CD1c-positive myeloid dendritic cell (primary cell): ENCODE data around the gene CCDC102A.

ENCODE experiments used
- DNase-seq: peaks from one replicate; pipeline ENCODE4 v3.0.0-alpha.2; 2016; ENCODE audit errors: extremely low spot score

The CCDC102A gene

DNA sequence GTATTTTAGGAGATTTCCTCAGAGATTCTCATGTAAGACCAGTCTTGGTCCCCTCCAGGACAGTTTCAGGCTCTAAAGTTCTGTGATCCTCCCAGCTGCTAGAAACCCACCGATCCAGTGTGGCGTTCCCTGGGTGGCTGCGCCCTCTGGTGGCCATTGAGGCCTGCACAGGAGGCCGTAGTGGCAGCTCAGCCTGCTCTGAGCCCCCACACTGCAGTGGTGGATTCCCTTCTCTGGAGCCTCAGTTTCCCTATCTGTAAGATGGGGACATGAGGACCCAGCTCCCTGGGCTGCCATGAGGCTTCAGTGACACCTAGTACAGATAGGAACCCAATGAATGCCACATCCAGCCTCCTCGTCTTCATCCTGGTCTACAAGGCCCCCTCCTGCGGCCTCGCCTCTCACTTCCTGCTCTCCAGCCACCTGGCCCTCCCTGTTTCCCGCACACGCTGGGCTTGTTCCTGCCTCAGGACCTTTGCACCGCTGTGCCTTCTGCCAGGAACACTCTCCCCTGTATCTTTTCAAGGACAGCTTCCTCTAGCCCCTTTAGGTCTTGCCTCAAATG is 16.5 kb downstream of the CCDC102A start:
- DNase-seq: peak; percentile 80

DNA sequence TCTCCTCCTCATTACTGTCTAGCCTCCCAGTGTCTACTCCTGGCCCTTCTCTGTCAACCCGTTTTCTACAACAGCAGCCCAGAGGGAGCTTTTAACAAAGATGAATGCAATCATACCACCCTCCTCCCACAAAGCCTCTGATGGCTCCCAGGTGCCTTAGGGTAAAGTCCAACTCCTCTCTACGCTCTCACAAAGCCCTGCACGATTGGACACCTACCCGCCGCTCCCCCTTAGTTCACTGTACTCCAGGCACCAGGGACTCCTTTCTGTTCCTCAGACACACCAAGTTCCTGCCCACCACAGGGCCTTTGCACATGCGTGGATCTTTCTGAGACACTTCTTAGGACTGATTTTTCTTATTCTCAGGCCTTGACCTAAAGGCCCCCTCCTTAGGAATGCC is 17.4 kb downstream of the CCDC102A start:
- no peak for DNase-seq

DNA sequence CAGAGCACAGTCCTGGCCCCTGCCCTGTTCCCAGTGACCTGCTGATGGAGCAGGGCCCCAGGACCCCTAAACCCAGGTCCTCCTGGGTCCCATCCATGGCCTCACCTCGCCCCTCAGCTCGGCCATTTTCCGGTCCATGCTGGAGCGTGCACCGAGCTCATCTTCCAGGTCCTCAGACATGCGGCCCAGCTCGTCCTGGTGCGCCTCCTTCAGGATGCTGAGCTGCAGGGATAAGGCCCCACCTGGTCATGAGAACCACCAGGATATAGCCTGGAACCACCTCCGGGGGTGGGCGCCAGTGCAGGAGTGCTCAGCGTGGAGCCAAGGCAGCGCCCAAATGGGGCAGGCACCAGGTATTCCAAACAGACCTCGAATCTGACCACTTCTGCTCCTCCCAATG is 17.9 kb downstream of the CCDC102A start:
- no peak for DNase-seq

DNA sequence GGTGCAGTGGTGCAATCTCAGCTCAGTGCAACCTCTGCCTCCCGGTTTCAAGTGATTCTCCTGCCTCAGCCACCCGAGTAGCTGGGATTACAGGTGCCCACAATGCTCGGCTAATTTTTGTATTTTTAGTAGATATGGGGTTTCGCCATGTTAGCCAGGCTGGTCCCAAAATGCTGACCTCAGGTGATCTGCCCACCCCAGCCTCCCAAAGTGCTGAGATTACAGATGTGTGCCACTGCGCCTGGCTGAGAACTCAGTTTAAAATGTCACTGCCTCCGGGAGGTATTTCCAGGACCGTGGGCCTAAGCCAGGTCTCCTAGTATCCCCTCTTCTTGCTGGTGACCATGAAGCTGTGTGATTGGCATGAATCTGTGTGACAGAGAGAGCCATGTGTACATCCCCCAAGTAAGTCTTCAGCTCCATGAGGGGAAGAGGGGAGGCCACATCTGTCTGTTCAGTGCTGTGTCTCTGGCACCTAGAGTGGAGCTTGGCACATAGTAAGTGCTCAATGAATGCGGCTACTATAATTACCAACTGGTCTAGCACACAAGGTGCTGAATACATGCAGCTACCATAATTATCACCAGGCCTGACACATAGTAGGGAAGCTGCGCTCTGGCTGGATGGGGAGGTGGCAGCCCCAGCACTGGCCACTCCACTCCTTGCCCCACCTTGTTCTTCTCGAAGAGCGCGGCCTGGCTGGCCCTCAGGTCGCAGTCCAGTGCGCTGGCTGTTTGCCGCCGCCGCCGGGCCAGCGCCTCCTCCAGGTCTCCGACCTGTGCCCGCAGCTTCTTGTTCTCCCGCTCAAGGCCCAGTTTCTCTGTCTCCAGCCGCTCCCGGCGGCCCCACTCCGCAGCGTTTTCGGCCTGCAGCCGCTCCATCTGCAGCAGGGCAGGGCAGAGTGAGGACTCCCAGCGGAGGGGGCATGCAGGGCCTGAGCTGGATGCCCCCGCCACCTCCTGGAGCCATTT is 18.7 kb downstream of the CCDC102A start:
- DNase-seq: no peak

DNA sequence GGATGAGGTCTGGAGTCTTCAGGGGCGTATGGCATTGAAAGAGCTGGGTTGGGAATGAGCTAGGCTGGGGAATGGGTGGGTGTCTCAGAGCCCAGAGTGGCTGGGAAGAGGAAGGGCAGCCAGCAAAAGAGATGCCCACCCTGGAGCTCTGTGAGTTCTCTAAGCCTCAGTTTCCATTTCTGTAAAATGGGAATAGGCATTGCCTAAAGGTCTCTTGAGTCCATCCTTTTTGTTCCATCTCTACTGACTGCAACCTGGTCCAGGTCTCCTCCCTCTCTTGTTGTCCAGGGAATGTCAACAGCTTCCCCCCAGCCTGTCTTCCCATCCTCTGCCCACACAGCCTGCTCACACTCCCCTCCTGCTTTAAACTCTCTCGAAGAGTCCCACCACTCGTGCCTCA is 19.6 kb downstream of the CCDC102A start:
- no peak for DNase-seq

DNA sequence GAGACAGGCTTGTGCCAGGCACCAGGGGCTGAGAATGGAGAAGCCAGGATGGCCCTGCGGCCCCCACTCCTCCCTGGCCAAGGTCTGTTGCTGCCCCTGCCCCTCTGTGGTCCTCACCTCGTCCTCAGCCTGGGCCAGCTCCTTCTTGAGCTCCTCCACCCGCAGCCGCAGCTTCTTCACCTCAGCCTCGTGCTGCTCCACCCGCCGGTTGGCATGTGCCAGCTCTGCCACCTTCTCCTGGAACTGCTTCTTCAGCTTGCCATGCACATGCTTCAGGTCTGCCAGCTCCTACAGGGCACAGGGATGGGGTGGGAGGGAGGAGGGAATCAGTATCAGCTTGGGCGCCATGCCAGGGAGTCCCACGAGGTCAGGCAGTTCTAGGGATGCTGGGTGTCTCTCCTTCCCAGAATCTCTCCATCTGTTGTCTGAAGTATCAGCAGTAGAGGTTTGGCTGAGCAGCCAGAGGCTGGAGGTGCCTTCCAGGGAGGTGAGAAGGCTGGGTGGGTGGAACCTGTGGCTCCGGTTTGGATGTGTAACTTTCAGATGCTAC is 20.1 kb downstream of the CCDC102A start:
- DNase-seq: no peak

DNA sequence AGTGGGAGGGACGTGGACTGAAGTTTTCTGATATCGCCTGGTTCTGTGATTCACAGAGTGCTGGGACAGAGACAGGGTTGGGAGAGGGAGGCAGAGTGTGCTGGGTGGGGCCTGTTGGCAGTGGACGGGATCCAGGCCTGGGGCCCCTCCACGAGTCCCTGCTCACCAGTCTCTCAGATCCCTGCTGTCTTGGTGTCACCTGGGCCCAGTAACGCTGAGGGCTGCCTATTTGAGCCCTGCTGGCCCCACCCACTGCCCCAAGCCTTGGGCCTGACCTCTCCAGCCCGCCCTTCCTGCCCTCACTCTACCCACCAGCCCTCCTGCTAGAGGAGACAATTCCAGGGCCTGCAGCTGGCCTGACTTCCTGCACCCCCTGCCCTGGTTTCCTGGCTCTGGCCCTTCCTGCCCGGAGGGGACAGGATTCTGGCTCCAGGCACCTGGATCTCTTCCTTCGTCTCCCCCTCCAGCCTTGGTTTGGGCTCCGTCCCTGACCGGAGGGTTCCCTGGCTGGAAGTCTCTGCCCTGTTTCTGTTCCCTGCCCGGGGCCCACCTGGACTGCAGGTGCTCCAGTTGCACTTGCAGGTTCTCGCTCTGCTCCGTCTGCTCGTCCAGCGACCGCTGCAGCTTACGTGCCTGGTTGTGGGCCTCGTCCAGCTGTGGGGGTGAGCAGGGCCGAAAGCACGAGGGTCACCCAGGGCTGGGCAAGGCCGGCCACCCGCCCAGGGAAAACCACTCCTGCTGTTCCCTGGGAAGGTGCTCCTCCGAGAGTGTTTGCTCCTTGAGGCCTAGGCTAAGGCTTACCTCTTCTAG is 21.4 kb downstream of the CCDC102A start:
- no peak for DNase-seq

DNA sequence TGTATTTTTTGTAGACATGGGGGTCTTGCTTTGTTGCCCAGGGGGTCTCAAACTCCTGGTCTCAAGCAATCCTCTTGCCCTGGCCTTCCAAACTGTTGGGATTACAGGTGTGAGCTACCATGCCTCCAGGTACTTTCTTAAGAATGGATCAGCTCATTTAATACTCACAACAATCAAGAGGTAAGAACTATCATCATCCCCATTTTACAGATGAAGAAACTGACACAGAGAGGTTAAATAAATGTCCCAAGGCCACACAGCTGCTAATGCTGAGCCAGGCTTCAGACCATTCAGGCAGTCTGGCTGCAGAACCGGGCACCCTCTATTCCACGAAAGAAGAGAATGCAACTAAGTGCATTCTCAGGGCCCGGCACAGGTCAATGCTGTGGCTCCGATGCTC is 22.0 kb downstream of the CCDC102A start:
- no peak for DNase-seq

DNA sequence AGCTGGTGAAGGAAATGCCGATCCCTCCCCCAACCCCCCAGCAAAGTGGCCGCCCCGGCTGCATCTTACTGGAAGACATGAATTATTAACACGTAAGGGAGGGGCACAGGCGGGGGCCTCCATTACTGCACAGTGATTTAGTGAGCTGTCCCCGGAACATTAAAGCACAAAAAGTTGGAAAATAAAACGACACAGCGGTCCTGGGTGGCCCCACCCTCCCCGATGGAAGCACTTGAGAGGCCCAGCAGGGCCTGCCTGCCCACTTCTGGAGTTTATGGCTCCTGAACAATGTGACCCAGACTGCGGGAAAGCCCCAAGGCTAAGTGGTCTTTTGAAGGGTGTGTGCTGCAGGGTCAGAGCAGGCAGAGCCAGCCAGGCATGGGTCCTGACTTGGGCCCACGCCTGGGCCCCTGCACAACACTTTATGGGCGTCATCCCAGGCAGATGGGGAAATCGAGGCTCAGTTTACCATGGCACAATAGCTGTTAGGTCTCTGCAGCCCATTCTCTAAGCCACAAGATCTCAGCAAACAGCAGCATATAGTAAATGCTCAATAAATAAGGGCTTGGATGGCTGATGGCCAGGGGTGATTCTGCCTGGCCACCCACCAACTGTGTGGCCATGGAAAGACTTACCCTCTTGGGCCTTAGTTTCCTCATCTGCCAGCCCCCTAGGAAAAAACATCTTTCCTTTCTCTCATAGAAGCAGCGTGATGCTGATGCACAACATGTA is 22.8 kb downstream of the CCDC102A start:
- DNase-seq: no peak

DNA sequence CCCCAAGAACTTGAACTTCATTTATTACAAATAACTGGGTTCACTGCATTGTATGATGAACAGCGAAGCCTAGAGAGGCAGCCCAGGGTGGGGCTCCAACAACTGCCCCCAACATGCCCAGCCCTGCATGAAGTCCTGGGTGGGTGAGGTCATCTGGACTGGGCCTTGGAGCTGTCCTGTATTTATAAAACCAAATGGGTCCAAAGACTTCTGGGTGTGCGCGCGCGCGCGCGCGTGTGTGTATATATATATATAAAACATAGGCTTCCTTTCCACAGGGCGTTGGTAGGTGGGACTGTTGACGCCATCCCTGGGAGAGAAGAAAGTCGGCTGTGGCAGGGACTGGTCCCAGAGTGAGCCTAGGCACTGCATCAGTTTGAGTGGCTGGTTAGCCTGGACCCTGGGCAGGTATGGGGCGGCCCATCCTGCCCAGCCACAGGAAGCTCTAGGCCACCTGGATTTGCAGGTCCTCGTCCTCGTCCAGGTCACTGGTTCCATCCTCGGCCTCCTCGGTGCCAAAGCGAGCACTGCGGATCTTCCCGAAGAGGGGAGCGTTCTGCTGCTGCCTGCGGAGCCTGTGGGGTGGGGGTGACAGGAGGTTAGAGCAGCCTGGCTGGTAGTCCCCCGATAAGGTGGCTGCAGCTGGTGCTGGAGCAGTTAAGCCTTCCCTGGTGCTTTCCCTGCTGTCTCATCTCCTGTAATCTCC is 23.9 kb downstream of the CCDC102A start:
- DNase-seq: no peak

DNA sequence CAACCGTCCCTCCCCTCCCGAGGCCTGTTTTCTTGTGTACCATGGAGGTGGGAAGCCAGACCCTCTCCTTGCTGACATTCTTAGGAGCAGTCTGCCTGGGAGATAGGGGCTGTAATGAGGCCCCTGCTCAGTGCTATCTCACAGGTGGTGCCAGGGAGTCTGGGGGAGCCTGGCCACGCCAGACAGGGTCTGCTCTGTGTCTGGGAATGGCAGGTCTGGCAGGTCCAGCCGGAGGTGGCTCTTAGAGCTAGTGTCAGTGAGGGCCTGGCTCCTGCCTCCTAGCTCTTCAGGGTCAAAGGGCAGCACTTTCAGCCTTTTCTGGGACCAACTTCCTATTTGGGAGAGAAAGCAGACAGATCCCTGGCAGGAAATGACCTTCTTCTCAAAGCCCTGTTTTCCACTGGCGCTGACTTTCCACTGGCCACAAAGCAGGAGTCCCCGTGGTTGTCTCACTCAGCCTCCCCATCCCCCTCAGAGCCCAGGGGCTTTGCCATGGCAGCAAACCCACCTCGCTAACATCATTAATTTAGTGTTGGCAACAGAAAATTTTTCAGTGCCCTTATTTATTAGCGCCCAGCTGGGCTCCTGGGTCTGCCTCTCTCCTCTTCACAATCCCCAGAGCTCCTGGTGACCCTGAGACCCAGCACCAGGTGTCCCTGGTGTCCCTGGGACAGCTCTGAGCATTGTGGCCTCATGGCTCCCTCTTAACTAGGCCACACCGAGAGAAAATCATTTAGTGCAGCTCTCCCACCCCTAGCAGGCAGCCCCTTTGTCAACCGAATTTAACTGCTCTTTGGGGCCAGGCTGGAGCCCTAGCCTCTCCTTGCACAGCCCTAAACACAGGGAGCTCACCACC is 26.1 kb downstream of the CCDC102A start:
- no peak for DNase-seq

DNA sequence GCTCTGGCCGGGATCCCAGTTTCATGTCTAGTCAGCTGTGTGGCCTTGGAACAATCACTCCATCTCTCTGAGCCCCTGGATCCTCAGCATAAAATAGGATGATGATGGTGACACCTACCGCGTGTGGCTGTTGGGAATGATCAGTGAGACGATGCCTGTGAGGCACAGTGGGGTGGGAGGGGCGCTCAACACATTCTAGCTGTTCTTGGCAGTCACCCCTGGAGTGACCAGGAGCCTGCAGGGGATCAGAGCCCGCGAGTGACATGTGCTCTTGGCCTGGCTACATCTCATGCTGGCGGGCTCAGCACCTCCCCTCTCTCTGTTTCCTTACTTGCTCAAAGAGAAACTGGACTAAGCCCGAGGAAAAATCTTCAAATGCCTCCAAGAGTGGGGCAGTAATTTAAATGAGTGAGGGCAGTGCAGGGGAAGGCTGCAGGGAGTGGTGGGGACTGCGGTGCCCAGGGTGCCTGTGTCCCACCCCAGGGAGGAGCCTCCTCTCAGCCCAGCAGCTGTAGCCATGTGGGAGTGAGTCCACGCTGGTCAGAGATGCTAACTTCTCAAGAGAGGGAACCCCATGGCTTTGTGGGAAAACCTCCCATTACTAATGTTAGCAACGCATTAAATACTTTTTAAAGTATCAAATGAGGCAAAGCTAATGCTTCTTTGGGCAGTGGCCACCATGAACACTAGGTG is 27.0 kb downstream of the CCDC102A start:
- DNase-seq: no peak

DNA sequence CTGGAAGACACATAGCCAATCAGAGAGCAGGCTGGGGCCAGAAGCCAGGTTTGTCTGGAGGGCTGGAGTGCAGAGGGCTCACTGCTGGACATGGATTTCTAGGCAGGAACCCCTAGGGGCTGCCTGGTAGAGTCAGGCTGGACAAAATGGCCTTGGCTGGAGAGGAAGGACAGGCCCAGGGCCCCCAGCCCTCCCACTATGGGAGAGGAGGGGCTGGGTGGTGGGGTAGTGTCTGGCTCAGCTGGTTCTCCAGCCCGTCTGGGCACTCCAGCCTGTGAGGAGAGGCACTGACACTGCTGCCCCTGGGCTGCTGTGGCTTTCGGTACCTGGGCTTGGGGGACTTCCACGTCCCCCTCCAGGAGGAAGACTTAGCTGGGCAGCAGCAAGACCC is 28.3 kb downstream of the CCDC102A start:
- no peak for DNase-seq

DNA sequence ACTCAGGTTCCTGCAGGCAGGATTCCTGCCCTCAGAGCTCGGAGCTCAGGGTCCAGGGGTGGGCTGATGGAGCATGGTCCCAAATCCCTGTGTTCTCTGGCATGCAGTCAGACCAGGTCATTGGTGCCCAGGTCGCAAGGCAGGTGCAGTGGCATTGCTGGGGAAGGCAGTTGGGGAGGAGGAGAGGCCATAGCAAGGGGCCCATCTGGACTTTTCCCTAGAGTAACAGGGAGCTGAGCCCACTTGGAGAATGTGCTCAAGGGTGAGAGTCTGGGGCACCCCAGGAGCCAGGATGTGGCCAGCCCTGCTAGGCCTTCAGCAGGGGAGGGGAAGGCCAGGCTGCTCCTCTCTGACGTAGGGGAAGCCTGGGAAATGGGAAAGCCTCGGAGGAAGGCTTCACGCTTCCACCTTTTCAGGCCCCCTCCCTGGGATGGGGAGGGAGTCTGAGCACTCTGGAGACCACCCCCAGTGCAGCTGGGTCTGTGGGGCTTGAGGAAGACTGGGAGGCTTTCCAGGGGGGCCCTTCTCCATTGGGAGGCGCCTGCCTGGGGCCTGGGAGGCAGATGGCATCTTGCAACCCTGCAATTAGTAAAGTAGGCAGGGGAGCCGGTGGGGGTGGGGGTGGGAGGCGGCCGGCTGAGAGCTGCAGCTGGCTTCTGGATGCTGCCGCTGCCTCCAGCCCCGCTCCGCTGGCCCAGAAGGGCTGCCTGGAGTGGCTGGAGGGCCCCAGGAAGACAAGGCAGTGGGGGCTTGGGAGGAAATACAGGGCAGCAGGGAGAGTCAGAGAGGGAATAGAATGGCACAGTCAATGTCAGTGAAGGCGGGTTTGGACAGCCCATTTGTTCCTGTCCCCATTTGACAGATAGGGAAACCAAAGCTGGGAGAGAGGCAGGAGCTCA is 29.0 kb downstream of the CCDC102A start:
- no peak for DNase-seq

DNA sequence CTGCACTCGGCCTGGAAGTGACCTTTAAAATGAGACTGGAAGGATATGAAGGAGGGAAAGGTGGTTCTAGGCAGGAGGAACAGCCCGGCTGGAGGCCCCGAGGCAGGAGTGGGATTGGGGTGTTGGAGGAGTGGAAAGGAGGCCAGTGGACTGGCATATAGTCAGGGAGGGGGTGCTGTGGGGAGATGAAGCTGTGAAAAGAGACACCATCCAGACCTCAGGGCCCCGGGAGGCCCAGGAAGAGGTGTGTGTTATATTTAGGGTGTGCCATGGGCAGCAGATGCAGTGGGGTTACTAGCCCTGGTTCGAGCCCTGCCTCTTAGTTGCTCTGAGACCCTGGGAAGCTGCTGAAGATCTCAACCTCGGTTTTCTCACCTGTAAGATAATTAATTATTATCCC is 31.2 kb downstream of the CCDC102A start:
- no peak for DNase-seq

DNA sequence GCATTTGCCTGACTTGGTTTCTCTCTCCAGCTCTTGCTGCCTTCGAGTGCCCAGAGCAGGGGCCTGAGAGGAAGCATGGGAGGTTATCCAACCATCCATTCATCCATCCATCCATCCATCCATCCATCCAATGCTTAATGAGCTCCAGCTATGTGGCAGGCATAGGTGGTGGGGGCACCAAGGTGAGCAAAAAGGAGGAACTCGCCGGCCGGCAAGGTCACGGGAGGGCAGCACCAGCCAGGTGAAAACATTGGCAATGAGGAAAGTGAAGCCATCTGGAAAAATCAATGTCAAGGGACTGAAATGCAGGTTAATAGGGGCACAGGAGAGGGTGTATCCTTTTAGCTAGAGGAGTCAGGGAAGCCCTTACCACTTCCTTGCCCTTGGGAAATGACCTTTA is 31.9 kb downstream of the CCDC102A start:
- DNase-seq: no peak

DNA sequence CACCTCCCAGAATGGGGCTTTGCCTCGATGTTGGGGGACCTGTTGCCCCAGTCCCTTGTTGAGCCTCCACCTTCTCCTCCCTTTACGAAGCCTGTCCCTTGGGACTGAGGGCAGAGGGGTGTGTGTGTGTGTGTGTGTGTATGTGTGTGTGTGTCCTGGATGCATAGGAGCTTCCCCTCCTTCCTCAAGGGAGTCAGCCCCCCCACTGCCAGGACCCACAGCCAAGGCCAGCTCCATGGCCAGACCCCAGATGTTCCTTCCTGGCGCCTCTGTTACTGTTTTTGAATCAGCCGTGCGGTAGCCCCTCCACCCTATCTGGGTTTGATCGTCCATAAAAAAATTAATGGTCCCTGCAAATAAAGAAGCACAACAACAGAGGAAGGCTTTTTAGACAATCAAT is 32.4 kb downstream of the CCDC102A start:
- no peak for DNase-seq

DNA sequence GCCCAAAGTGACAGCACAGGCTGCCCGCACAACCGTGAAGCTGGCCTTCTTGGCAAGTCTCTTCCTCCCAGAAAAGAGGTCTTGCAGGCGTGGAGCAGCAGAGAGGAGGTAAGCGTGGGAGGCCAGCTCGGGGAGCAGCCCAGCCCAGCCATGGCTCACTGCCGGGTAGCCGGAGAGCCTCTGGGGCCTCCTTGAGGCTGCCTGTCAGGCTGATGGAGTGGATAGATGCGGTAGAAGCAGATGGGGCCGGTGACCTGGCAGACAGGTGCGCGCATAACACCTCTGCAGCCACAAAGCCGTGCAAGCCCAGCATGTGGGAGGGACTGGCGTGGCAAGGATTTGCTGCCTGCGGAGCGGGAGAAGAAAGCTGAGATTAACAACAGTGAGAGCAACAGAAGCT is 33.0 kb downstream of the CCDC102A start:
- no peak for DNase-seq
